GM03348 (cell line): ENCODE measurements around the gene CACNA2D1.
A peak's percentile ranks its signal among the peaks of the same experiment; 100 is the strongest.

Experiments
- DNase-seq: peaks from one replicate; pipeline ENCODE4 v3.0.0; 2012; ENCODE audit warnings: low spot score

The CACNA2D1 gene

DNA sequence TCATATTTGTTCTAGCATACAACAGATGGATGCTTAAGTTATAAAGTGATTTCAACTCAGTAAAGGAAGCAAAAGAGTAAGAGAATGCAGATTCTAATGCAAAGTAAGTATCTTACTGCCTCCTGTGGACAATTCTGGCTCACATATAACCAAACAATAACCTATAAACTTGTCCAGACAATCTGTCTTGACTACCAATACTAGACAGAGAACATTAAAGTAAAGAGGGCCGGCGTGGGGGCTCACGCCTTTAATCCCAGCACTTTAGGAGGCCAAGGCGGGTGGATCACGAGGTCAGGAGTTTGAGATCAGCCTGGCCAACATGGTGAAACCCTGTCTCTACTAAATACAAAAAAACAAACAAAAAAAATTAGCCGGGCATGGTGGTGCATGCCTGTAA is 329.3 kb downstream of the CACNA2D1 start:
- DNase-seq = no peak

DNA sequence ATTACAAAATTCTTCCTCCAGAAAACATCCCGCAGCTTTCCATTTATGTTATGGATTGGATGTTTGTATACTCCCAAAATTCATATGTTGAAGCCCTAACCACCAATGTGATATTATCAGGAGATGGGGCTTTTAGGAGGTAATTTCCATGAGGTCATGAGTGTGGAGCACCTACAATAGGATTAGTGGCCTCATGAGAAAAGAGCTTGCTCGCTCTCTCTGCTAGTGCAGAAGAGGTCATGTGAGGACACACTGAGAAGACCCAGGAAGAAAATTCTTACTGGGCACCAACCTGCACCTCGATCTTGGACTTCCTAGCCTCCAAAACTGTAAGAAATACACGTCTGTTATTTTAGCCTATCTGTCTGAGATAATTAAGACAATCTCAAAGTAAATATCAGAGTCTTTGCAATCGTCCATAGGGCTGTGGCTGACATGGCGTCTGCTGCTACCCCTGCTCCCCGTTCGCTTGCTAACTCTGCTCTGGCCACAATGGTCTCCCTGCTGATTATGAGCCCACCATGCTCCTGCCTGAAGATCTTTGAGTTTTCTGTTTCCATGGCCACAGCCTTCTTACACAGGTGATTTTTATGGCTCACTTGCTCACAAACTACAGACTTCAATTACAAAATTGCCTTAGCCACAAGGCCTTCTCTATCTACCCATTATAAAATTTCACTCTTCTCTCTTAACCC is 333.3 kb downstream of the CACNA2D1 start:
- DNase-seq = no peak

DNA sequence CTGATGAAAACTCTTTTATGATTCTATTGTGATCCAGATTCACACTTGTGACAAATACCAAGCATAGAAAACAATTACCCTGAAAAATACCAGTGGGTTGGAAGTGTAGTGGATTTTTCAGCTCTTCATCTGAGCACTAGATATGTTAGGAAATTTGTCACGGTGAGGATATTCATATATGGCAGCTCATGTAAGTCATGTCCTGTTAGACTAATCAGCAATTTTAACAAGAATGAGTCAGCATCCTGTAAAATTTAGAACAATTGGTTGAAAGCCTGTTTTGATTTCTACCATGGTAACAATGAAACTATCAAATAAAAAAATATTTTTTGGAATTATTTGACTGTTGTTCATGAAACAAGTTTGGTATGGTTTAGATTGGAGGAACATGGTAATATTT is 334.3 kb downstream of the CACNA2D1 start:
- peak; percentile 9 for DNase-seq

DNA sequence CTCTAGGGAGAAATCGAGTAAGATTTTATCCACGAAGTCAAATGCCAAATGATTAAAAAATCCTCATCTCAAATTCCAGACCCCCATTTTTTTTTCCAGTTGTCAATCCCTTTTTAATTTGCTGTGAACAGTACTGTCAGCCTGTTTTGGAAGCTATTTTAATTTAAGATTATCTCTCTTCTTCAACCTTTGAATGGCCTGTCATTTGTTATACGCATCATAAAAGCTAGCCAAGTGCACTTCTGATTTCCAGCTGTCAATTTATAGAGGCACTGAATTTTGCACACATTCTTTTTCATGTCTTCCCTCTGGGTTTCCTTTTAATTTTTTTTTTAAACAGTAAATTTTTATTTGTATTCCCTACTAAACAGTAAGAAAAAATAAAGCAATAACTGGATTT is 337.4 kb downstream of the CACNA2D1 start:
- no peak for DNase-seq

DNA sequence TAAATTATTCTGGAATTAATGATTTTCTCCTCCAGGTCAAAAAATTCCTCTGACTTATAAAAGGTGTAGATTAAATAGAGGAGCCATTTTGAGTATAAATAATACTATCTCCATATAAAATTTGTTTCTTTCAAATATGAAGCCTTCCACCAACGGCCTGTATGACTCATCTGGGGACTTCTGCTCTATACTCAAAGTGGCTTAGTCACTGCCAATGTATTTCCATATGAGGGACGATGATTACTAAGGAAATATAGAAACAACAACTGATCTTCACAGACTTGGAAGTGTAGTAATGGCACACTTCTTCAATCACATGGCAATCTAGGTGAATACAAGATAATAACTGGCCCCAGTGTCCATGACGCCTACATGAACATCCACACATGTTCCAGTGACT is 338.1 kb downstream of the CACNA2D1 start:
- peak; percentile 10 for DNase-seq

DNA sequence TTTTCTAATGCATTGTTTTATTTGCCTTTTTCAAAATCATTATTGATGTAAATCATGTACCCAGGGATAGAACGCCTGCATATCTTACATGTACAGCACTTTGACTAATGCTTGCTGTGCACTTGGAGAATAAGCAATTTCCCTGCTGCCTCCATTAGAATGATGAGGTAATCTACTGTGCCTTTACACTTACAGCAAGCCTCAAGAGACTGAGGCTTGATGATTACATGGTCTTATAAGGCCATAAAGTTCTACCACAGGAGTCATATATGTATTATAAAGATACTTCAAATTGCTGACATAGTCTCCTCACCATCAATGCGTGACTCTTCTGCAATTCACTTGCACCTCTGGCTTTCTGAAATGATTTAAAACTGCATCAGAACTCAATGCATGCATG is 345.2 kb downstream of the CACNA2D1 start:
- DNase-seq = no peak

DNA sequence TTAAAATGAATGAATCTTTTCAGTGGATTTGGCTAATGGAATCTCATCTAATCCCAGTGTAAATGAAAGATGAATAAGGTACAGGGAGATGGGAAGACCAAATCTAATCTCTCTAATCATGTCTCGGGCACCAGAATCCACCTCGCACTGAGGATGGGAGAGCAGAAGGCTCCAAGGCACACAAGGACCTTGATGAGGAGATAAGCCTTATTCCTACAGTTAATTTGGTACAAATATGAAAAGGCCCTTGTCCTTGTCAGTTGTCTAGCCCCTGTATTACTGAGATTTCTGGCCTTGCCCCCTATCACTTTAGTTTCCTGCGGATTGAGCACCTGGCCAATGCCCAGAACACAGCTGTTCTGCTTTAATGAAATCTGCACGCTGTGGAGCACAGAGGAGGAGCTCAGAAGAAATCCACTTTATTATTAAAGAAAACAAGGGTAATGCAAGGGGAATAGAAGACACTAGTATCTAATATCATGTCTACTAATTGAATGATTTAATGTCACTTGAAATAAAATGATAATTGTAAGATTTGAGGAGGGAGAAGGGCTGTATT is 352.4 kb downstream of the CACNA2D1 start:
- no peak for DNase-seq

DNA sequence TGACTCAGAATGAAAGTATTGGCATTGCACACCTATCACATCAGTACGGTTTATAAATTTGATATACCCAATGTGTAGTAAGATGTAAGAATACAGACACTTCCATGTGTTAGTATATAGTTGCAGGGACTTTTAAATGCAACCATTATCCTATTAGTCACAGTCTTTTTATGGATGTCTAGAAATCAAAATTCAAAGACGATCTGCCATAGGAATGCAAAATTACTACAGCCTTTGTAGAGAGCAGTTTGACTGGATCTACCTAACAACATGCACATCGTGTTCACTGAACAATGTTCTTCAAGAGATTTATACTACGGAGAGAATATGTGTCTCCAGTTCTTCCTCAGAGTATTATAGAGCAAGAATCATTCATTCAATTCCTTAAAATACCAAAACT is 356.5 kb downstream of the CACNA2D1 start:
- DNase-seq = no peak

DNA sequence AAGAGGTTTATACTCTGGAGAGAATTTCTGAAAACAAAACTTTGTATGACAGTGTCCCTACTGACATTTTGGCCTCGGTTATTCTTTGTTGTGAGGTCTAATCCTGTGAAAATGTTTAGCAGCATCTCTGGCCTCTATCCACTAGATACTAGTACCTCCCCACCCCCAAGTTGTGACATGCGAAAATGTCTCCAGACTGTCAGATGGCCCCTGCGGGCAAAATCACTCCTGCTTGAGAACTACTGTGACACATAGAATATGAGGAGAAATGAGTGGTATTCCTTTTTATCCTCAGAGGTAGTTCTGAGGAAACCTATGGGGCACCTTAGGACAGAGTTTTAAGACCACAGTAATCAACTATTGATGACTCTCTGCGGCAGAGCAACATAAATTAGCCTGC is 358.5 kb downstream of the CACNA2D1 start:
- no peak for DNase-seq

DNA sequence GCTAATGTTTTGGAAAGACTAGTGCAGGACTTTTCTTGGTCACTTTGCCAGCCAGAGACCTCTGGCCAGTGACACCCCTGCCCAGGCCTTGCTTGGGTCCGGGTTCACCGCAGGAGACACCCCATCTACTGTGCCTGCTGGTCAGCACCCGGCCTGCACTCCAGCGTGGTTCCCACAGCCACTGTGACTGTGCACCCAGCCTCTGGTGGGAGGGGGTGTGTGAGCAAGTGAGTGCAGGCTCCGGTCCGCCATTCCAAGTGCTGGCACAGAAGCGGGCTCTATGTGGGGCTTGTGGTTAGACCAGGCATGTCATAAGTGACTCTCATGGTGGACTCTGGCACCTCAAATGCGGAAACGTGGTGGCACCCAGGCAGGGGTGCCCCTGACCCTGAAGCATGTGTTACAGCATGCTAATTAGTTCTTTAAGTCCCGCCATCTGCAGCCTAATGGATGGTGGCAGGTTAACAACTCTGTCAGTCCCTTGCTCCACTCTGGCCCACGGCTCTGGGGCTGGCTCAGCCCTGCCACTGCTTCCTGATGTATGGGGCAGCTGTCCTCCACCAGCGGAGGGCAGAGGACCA is 361.8 kb downstream of the CACNA2D1 start:
- no peak for DNase-seq

DNA sequence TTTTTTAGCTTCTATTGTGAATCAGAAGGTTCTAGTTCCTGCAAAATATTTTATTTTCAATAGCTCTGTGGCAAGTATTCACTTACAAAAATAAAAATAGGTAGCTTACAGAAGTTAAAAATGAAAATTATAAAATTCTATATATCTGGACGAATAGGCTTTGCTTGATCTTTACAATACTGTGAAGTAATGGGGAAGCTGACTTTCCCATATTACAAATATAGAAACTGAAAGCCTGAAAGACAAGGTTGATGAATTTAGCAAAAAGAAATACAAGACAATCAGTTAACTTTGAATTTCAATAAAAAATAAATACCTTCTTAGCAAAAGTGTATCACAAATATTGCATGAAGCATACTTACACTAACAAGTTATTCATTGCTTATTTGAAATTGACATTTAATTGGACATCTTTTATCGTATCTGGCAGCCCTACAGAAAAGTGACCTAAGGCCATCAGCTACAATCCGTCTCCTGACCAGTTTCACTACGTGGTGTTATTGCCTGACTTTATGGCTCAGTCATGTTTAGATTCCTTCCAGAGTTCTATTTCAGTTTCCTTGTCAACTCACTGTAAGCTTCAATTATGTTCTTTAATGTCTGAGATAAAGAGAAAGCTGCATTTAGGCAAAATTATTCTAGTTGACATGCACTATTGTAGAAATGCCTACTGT is 363.2 kb downstream of the CACNA2D1 start:
- DNase-seq = no peak

DNA sequence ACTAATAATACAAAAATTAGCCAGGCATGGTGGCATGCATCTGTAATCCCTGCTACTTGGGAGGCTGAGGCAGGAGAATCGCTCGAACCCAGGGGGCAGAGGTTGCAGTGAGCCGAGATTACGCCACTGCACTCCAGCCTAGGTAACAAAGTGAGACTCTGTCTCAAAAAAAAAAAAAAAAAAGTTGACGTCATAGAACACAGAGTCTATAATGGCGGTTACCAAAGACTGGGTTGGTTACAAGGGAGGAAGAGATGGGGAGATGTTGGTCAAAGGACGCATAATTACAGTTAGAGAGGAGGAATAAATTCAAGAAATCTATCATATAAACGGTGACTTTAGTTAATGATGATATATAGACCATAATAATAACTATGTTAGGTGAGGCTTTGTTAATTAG is 364.1 kb downstream of the CACNA2D1 start:
- no peak for DNase-seq

DNA sequence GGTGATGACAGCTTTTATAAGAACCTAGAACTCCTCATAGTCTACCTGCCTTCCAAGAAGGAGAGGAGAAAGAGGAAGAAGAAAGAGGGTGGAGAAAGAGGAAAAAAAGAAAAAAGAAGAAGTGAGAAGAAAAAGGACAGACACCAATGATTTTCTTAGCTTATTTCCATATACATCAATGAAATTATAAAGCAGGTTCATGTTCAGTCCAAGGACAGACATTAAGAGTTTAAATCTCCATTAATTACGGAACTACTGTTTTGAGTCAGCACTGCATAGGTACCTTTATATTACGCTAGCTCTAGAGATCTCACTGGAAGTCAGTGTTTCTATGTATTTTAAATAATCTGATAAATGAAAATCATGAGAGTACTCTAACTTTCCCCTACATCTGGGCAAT is 364.8 kb downstream of the CACNA2D1 start:
- no peak for DNase-seq

DNA sequence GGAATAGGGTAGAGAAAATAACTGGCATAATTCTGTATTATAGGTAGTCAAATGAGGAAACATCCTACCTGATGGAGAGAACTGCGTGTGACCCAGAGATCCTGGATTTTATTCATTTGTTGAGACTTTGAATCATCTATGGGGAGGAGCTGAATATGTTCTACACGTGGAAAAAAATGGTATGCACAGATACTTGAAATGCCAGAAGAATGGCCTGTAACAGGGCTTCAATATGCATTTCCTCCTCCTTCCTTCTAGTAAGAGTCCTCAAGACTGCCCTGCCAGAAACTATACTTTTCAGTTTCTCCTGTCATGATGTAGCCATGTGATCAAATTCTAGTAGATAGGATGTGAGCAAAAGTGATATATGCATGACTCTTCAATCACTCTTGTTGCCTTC is 372.1 kb downstream of the CACNA2D1 start:
- no peak for DNase-seq

DNA sequence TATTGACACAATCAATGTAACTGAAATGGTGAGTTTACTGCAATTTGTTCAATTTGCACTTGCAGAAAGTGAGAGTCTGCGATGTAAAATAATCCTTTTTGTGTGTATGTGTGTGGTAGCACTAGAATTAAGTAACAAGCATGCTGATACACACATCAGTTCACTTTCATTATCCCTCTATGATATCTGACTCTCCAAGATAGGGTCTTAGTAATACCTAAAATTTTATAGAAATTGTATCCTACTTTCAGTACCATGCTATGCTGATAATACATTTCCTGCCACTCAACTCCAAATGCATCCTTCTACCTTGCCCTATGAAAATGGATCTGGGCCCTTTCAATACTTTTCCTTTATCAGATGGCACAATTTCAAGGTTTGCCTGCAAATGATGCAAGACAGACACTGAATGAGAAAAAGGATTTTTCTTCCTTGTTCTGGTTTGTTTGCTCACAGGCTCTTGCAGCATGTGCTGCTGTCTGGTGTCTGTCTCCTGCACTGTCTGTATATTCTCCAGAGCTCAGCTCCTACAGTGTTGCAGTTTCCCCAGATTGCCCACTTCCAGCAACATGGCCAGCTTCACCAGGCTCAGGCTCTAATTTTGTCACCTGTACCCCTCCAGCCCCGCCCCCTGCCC is 375.8 kb downstream of the CACNA2D1 start:
- DNase-seq = no peak

DNA sequence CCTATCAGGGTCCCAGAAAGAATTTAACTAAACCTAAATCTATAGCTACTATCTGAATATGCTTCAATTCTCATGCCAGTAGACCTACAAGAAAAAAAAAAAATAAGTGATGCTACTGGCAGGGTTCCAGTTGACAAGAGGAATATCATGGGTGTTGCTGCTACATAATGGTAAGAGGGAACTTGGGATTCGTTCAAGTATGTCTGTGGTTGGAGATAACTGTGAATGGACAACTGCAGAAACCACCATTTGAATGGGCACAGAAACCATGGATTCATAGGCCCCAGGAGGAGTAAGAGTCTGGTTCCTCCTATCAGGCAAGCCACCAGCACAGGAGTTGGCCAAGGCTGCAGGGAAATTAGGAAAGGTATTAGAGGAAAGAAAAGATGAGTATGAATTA is 386.1 kb downstream of the CACNA2D1 start:
- no peak for DNase-seq

DNA sequence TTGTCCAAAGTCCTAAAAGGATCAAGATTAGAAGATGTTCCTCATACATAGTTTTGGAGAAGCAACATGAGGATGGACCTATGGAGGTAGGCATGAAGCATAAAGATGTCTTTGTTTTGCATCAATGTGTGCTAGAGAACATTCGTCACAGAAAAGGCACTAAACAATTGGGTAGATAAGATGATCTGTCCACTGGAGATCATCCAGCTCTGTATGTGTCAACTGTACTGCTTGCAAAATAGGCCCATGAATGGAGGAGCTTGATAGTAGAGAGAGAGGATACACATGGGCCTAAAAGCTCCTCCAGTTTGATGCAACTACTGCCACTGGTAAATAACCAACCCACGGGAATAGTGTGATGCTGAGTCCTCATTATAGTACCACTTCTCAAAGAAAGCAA is 387.3 kb downstream of the CACNA2D1 start:
- DNase-seq = no peak

DNA sequence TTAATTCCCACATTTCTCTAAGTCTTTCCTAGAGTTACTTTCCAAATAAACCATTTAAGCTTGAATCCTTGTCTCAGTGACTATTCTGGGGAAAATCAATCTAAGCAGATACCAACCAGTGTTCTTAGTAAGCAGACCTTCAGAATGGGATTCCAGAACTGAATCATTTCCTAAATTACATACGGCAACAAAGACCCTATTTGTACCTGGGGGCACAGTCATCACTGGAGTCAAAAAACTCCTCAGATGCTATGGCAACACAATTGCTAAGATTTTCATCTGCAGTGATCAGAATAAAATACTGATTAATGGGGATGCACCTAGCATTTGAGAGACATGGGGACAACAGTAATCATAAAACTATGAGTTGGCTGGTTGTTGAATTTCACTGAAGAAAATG is 389.0 kb downstream of the CACNA2D1 start:
- DNase-seq = no peak

DNA sequence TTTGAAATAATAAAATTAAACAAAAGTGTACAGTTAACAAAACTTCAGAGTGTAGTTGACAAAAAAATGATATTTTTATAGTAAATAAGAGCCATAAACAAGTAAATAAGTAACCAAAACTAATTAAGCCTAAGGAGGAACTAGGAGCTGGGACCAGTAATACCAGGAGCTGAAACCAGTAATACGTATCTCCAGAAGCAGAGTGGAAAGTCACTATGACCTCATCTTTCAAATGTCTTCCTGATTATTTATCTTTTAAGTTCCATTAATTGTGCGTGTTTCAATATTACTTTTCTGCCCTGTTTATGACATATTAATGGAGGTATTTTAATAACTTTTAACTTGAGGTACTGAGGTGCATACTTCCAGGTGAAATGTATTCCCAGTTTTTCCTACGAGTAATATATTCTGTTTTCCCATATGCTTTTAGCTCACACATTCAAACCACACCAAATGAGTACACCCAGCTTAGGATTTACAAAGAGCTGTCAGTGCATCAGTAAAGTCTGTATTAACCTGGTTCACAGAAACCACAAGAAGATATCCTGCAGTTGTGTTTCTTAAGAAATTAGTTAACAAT is 390.0 kb downstream of the CACNA2D1 start:
- DNase-seq = no peak

DNA sequence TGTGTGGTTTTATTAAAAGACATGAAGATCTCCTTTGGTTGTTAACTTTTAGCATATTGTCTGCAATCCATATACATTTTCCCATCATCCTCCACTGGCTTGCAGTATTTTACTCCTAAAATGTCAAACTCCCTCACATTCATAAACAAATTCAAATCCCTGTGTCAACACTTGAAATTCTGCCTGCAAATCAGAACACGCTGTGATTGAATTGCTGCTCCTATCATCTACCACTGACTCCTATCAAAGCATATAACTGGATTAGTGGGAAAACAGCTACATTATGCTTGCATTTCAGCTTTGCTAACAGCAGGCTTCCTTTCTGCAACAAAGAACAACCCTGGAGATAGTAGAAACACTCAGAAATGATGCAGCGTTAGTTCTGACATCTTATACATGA is 392.0 kb downstream of the CACNA2D1 start:
- no peak for DNase-seq

DNA sequence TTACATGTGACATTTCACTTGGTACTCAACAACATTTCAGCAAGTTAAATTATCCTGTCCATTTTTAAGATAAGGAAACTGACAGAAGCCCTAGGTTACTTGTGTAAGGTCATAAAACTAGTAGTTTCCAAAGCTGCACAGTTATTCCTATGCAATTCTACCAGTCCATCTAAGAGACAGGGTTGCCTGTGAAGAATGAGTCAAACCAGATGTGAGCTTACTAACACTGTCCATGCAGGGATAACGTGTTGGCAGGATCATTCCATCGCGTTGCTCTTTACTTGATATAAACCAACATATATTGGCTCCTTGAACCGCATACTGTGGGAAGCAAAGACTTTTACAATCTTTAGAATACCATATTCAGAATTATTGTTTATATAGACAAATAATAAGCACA is 392.8 kb downstream of the CACNA2D1 start:
- DNase-seq = peak; percentile 18

DNA sequence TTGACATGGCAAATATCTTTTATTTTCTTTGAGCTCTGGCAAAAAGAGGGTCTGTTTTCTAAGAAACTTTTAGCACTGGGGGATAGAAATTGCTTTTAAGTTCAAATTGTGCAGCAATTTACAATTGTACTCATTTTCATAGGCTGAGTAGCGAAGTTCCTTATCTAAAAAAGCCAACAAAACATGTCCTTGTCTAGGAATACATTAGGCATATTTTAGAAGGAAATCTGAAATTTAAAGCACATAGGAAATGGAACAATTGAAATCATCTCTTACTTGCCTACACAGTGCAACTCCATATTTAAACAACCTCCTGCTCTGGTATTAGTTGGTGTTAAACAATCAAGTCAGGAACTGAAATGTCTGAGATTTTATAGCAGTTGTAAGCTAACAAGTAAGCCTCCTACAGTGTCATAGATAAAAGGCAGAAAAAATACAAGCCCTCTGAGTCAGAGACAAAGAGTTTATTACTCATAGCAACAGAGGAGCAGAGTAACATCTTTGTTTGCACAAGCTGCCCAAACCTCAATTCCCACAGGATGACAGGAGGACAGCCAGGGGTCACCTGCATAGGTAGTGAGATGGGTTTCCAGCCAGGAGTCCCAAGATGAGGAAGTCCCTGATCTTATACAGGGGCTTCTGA is 393.6 kb downstream of the CACNA2D1 start:
- DNase-seq = peak; percentile 52
